Measurements from ENCODE around the gene ACADS.

- TF ChIP-seq POLR2AphosphoS5 (IDR thresholded peaks at IDR 0.05; ENCODE audit: borderline replicate concordance, low read depth, low read length) = no peak
- no peak for TF ChIP-seq EZH2 (IDR thresholded peaks at IDR 0.05)
- TF ChIP-seq FOXP2 (optimal IDR thresholded peaks at IDR 0.05; ENCODE audit: control extremely low read depth, extremely low read length, insufficient read depth) = no peak
Observed at GRCh38 chr12:120775862-120776552, 50.4 kb downstream of the ACADS start.

Data from SK-N-MC (cell line).